GM19023 (cell line): Measurements from ENCODE around the gene ZMYND11.
"Not testable (repeated sequence)": the region's sequence is repeated elsewhere in the genome, so short reads cannot be mapped to it uniquely, and the experiment has no call there.

ENCODE experiments used
- ATAC-seq: cut with Tn5 transposase; IDR thresholded peaks from one replicate; pipeline ENCODE4 v1.9.1; 2021; ENCODE audit warnings: mild to moderate bottlenecking, moderate library complexity; ENCODE audit not compliant: unreplicated experiment

Gene ZMYND11

DNA sequence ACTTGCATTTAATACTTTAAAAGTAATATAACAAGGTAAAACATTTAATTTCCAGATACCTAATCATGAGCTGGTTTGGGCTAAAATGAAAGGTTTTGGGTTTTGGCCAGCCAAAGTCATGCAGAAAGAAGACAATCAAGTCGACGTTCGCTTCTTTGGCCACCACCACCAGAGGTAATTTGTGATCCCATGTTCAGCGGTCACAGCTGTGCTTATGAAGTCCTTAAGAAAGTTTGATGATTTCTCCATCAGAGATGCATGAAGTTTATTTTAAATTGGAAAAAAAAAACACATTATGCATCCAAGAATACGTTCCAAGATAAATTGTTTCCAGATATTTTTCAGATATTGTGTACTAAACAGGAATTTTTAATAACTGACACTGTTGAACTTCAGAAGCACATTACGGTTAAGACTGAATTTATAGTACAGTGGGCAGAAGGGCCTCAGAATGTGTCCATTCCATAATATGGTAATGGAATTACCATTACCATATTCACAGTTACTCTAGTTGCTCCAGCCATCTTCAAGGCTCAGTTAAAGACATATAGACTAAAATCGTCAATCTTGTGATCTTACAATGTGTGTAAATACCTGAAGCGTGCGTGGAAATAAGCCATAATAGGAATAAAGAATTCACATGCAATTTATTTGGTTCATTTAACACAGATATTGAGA, 106.8 kb downstream of the ZMYND11 start:
- no peak for ATAC-seq

DNA sequence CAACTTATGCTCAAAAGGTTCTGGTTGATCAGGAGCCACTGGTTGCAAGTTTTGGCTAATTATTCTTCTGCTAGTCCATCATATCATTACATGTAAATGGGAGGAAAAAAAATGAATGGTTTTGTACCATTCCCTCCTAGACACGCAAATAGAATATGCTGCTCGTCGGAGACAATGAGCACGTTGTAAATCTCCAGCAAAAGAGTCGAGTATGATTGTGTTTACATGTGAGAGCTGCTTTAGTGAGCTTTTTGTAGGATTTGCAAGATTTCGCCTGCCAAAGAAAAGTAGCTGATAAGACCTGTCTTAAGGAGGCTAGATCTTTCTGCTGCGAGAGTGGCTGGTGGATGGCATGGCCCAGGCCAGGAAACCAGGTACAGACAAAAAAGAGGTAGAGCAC, 109.0 kb downstream of the ZMYND11 start:
- no peak for ATAC-seq

DNA sequence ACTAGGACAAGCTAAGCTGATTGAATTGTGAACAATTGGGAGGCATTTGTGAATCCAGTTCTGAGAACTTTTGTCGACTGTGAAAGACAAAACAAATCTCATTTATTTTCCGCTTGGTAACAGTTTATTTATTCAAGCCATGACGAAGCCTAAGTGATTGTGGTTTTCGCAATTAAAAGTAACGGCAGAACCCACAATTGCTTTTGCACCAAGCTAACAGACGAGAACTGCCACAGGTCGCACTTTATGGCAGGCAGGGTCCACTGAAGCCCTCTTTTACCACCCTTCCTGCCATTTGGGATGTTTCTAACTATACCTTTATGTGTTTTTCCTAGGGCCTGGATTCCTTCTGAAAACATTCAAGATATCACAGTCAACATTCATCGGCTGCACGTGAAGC, 111.2 kb downstream of the ZMYND11 start:
- no peak for ATAC-seq

DNA sequence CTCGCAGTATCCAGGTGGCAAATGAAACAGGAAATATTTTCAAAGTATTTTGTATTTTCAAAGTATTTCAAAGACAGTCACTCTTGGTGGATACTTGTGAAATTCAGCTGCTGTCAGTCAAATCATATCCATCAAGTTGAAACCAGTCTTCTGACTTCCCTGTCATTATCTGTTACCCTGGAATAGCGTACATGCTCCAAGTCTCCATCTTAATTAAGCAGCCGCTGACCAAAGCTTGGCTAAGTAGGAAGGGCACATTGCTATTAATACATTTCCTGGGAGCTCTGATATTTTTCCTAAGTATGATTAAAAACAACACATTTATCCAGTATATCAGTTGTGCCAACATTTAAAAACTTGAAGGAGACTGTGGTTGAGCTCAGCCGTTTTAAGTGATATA, 112.2 kb downstream of the ZMYND11 start:
- no peak for ATAC-seq

DNA sequence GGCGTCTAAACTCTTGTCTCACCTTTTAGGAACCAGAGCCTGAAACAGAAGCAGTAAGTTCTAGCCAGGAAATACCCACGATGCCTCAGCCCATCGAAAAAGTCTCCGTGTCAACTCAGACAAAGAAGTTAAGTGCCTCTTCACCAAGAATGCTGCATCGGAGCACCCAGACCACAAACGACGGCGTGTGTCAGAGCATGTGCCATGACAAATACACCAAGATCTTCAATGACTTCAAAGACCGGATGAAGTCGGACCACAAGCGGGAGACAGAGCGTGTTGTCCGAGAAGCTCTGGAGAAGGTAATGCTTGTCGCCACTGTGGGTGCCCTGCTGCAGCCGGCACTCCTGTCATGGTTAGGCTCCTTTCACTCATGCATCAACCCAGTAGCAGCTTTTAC, 113.1 kb downstream of the ZMYND11 start:
- ATAC-seq, result no peak

DNA sequence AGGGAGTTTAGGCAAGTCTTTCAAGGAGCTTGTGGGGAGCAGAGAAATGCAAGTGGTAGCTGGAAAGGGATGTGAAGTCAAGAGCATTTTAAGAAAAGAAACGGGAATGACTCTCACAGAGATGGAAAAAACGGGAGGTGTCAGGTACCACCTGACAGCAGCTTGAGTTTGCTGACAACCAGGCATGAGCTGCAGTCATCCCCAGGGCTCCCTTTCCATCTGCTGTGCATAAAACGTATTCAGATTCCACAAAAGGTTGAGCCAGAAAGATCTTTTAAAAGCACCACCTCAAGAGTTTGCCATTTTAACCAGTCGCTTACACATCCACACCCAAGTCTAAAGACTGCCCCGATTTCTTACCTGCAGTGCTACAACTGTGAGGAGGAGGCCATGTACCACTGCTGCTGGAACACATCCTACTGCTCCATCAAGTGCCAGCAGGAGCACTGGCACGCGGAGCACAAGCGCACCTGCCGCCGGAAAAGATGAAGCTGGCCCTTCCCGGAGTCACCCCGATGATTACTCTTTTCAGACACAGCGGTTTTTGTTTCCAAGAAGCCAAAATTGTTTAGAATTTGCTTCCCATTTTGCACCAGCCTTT, 116.8 kb downstream of the ZMYND11 start:
- no peak for ATAC-seq

DNA sequence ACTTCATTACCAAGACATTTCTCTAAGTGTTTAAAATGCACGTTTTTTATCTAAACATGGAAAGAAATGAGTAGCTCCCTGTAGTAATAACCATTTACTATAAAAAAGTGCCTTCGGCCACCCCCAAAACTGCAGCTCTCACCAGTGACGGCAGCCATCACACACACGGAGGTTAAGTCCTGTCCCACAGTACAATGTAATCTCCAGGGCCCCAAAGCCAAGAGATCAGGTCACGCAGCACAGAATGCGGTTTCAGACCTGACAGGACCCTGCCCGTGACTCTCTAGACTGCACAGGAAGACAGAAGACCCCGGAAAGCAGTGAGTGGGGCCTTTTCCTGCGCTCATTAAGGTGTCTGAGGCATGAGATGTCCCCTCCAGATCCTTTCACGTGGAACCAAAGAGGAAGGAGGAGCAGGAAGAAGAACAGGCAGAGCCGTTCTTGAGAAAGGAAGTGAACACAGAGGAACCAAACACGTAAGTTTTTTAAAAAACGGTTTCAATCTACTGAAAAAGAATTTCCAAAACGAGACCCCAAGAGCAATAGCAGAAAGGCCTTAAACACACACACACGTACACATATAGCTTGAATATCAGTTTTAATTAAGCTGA, 125.7 kb downstream of the ZMYND11 start:
- no peak for ATAC-seq

DNA sequence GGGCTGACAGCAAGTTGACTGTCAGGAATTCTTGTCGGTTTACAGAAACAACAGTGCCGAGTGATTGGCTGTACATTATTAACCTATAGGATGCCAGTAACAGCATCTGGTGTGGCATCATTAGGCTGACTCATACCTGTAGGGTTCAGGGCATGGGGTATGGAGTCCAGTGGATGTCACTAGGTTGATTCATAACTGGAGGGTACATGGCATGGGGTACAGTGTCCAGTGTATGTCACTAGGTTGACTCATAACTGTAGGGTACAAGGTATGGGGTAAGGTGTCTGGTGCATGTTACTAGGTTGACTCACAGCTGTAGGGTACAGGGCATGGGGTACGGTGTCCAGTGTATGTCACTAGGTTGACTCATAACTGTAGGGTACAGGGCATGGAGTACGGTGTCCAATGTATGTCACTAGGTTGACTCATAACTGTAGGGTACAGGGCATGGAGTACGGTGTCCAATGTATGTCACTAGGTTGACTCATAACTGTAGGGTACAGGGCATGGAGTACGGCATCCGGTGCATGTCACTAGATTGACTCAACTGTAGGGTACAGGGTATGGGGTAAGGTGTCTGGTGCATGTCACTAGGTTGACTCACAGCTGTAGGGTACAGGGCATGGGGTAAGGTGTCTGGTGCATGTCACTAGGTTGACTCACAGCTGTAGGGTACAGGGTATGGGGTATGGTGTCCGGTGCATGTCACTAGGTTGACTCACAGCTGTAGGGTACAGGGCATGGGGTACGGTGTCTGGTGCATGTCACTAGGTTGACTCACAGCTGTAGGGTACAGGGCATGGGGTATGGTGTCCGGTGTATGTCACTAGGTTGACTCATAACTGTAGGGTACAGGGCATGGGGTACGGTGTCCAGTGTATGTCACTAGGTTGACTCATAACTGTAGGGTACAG, 129.2 kb downstream of the ZMYND11 start:
- not testable (repeated sequence) for ATAC-seq

DNA sequence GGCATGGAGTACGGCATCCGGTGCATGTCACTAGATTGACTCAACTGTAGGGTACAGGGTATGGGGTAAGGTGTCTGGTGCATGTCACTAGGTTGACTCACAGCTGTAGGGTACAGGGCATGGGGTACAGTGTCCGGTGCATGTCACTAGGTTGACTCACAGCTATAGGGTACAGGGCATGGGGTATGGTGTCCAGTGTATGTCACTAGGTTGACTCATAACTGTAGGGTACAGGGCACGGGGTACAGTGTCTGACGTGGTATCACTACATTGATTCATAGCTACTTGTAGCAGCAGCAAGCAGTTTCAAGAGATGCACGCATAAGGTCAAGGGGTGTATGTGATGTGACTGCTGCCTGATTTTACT, 129.8 kb downstream of the ZMYND11 start:
- ATAC-seq, result not testable (repeated sequence)

DNA sequence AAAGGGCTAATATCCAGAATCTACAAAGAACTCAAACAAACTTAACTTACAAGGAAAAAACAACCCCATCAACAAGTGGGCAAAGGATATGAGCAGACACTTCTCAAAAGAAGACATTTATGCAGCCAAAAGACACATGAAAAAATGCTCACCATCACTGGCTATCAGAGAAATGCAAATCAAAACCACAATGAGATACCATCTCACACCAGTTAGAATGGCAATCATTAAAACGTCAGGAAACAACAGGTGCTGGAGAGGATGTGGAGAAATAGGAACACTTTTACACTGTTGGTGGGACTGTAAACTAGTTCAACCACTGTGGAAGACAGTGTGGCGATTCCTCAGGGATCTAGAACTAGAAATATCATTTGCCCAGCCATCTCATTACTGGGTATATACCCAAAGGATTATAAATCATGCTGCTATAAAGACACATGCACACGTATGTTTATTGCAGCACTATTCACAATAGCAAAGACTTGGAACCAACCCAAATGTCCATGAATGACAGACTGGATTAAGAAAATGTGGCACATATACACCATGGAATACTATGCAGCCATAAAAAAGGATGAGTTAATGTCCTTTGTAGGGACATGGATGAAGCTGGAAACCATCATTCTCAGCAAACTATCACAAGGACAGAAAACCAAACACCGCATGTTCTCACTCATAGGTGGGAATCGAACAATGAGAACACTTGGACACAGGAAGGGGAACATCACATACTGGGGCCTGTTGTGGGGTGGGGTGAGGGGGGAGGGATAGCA, 130.7 kb downstream of the ZMYND11 start:
- not testable (repeated sequence) for ATAC-seq

DNA sequence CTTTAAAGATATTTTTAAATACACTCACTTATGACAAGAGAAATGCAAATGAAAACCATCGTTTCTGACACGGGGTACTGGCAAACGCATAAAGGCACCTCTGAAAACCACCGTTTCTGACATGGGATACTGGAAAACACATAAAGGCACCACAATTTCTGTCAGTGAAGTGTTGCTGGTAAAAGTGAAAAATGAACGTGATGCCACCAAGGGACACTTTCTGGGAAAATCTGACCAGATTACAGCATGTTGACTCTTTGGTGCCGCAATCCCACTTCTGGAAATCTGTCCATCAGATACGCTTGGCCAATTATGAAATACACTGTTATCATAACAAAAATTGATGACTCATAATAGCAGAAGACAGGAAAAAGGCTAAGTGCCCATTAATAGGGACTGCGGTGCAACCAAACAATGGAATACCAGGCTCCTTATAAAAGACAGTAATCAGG, 131.7 kb downstream of the ZMYND11 start:
- ATAC-seq, result no peak

DNA sequence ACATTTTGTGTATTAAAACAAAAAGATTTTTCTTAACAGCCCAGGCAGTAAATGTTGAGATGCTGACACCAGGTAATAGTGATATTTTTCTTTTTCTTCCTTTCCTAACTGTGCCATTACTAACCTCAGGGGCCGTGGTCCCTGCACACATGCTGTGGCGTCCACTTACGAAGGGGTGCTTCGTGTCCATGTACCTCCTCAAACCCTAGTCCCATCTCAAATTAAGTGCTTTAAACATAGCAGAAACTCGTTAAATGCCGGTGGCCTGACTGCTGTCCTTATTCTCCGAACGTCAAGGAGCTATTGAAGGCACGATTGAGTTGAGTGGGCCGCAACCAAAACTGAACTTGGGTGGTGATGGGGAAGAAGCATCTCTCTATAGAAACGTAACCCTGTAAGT, 132.4 kb downstream of the ZMYND11 start:
- ATAC-seq, result no peak

DNA sequence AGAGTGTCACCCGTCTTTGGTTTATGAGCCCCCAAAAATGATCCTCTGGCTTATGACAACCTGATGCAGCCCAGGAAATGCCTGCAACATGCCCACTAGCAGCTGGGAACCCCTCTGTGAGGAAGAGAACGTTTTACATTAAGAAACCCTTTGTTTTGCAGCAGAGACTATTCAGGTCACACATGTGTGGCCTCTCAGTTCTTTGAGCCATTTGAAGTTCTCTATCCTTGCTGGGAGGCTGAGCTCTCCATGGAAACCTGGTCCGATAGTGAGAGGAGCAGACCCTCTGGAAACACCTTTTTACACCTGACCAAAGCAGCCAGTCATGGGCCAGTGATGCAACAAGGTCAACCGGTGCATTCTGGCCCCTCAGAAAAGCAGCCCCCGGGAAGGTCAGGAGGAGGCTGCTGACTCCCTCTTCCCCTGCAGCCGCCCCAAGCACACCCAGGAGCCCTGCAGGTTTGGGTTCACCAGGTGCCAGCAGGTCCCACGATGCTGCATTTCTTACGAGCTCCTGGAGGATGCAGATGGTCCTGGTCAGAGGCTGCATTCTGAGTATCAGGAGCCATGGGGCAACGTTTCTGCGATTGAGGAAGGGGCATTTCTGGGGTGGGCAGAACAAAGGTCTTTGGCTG, 134.3 kb downstream of the ZMYND11 start:
- no peak for ATAC-seq

DNA sequence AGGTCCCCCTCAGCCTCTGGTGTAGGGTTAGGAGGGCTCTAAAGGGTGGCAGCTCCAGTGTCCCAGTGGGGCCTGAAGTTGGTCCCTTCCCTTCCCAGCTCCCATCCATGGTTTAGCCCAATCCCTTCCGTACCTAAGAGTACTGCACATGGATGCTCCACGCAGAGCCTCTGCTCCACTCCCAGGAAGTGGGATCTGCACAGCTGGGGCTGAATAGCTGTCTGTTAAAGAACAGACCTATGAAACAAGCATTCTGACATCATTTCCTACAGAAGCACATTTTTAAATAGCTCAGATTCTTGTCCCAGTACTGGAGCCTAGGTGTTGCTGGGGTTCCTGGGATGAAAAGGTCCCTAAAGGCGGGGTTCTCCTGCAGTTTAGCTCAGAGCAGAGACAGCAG, 135.9 kb downstream of the ZMYND11 start:
- no peak for ATAC-seq

DNA sequence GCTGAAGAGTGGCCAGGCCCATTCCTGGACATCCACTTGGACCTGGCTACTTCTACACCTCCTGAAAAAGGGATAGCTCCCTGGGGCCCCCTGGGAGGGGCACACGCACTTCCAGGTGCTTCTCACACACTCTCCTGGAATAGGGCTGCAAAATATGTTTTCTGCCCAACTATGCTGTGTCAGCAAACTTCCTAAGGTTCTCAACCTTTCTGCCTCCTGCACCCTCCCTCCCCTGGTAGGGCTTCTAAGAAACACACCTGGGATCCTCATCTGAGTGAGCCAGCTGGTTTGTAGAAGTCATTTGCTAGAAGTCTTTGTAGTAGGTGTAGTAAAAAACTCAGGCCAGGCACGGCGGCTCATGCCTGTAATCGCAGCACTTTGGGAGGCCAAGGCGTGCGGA, 136.5 kb downstream of the ZMYND11 start:
- ATAC-seq, result no peak

DNA sequence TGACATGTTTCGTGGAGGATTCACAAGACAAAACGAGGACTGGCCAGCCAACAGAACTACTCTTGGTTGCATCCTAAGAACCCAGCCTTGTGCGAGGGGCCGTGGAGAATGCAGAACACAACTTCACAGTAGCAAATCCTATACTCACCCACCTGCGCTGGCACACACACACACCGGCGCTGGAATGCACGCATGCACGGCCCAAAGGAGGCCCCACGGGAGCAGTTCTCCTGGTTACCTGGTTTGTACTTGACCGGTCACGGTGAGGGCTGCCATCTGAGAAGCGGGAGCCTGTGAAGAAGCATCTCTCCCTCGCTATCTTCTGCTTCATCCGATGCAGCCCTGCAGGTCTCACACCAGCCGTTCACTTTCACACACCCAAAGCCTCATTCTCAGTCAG, 137.8 kb downstream of the ZMYND11 start:
- no peak for ATAC-seq

DNA sequence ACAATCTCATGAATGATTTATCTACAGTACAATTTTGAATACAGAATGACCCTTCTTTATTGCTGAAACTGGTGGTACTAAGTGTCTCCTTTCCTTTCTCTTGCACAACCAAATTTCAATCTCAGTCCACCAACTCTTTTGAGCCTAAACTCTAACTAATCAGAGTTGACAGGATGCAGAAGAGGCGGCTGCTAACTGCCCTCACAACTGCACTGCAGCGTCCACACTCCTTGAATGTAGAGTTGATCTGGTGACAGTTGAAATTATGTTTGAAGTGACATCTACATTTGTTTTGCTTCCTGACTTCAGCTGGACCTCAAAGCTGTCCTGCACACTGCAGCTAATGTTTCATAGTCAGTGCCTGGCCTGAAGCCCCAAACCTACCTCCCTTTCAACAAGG, 139.6 kb downstream of the ZMYND11 start:
- no peak for ATAC-seq

DNA sequence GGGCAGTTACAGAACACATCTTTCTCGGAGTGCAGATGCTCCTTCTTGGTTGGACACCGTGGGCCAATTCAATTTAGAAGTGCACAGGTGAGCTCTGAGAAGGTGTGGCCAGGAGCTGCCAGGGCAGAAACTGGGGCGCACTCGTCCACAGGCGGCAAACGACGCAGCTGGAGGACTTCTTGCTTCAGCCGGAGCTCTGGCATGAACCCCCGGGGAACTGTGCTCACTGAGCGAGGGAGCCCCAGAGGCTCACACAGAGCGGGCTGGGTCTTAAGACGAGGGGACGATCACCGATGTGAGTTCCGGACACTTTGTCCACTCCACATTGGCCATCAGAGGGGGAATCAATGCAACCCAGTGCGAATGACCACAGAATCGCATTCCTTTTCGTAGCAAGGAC, 140.4 kb downstream of the ZMYND11 start:
- ATAC-seq, result no peak

DNA sequence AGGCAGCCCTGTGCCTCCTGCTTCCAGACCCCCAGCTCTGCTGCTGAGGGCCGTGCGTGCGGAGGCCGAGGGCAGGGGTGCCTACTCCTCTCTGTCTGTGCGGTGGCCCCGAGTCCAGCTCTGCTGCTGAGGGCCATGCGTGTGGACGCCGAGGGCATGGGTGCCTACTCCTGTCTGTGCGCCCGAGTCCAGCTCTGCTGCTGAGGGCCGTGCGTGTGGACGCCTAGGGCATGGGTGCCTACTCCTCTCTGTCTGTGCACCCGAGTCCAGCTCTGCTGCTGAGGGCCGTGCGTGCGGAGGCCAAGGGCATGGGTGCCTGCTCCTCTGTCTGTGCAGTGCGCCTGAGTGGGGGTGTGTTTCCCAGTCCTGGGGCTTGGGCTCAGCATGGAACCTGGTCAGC, 142.7 kb downstream of the ZMYND11 start:
- ATAC-seq, result no peak

DNA sequence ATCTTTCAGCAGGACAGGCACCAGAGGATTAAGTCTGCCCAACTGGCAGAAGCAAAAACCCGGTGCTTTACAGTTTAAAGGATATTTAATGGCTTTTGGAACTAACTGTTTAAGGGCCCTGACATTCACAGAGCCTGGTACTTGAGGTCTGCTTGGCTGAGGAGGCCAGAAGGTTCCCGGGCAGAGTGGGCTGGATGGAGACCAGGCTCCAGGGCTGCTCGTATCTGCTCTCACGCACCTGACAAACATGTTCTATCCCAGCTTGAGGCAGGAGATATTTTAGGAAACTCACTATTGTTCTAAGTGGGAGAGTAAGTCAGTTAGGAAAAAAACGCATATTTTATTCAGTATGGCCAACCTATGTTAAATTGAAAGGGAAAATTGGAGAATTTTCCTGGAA, 143.5 kb downstream of the ZMYND11 start:
- no peak for ATAC-seq
